ENCODE data around the gene NARS2. TPM values are rescaled to one million over a fixed set of nuclear protein-coding genes. Genes with fewer than 3 reads are reported as not detected.

Gene NARS2, protein sequence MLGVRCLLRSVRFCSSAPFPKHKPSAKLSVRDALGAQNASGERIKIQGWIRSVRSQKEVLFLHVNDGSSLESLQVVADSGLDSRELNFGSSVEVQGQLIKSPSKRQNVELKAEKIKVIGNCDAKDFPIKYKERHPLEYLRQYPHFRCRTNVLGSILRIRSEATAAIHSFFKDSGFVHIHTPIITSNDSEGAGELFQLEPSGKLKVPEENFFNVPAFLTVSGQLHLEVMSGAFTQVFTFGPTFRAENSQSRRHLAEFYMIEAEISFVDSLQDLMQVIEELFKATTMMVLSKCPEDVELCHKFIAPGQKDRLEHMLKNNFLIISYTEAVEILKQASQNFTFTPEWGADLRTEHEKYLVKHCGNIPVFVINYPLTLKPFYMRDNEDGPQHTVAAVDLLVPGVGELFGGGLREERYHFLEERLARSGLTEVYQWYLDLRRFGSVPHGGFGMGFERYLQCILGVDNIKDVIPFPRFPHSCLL
- total RNA-seq: 9.0 and 9.8 TPM in 2 replicates

DNA sequence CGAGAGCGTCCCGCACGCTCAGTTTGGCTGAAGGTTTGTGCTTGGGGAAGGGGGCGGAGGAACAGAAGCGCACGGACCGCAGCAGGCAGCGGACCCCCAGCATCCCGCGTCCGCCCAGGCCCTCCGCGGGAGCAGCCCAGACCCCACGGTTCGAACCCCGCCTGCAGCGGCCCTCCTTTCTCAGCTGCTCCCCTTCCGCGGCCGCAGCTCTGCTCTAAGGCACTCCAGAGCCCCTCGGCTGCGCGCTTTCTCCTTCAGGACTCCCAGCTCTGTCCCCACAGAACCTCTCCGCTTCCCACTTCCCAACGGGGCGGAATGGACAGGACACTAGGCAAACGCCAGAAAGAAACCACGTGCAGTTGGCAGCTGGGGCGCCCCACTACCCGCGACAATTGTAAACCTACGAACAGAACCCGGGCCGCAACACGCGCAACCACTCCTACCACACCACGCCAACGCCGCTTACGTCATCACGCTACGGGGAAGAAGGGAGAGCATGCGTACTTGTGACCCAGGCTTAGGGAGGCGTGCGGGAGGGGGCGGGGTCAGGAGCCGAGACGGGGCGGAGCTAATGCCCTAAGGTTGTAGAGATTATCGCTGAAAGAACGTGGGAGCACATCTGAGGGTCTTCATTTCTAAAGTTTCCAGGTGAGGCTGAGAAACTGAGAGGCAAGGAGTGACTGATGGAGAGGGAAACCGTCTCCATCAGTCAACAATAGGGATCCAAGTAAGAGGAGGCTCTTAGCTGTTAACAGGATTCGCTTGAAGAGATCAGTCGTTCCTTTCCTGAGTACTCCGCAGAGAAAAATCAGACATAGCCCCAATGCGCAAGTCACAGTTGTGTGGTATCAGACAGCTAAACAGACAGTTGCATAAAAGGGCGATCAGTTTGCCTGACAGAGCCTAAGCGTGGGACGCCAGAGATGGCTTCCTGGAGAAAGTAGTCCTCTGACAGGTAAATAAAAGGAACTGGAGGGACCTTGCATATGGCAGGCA lies at the start of gene NARS2:
Gene NARS2, minus strand, starts transcription at position 479 of the 996 bp plus-strand sequence. Its CDS starts 376 bp downstream, at position 103.

DNA sequence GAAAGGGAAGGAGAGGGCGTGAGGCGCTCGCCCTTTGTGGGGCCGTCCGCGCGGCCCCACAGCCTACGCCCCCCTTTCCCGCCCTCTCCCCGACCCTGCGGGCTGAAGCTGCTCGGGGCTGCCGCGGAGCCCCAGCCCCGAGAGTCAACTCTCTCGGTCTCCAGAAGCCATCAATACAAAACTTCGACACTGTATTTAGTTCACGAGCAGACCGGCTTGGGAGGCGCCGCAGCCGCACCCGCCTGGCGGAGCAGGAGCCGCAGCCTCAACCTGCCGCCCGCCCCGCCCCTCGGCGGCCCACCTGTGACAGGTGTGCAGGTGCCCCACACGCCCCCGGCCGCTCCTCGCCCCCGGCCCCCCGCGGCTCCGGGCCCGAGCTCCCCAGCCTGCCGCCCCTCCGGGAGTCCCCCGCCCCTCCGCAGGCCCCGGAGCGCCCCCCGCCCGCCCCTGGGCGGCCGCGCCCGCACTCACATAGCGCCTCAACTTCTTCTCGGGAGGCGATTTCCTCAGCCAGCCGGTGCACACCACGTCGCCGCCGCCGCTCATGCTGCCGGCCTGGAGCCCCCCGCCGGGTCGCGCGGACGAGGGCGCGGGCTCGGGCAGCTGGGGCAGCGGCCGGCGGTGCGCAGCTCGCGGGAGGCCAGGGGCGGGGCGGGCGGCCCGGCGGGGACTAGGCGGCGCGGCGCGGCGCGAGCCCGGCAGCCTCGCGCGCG lies 157.3 kb downstream of the NARS2 start, which contains the start of gene GAB2:
Gene GAB2, minus strand, starts transcription at position 646 of the 713 bp plus-strand sequence. Its CDS starts 100 bp downstream, at position 546.

Other genes with a start within 250 kb of the NARS2 start
- 13.3 and 15.7 TPM in 2 replicates for gene GAB2, start 157.0 kb downstream of the NARS2 start, total RNA-seq

All from aortic smooth muscle cell (primary cell).